Ovary (tissue), 3 donors: ENCODE measurements around the gene CCDC137.

Experiments
- CTCF ChIP-seq, 3 donors: fragments of 450-650 bp in 2 of 3; fragments of 200-600 bp in 1 of 3; IDR thresholded peaks; one replicate each; pipeline versions ENCODE4 v1.5.1 to v1.8.0; 2016 to 2022; ENCODE audit warnings: antibody characterized with exemption in 3 of 3, mild to moderate bottlenecking in 1 of 3
- EP300 ChIP-seq: sonication (generic); formaldehyde crosslinking; IDR thresholded peaks from one replicate; pipeline ENCODE4 v1.6.1; 2017; ENCODE audit warnings: antibody characterized with exemption
- donor health status: DM: no; HTN: no; CAD: no.

DNA sequence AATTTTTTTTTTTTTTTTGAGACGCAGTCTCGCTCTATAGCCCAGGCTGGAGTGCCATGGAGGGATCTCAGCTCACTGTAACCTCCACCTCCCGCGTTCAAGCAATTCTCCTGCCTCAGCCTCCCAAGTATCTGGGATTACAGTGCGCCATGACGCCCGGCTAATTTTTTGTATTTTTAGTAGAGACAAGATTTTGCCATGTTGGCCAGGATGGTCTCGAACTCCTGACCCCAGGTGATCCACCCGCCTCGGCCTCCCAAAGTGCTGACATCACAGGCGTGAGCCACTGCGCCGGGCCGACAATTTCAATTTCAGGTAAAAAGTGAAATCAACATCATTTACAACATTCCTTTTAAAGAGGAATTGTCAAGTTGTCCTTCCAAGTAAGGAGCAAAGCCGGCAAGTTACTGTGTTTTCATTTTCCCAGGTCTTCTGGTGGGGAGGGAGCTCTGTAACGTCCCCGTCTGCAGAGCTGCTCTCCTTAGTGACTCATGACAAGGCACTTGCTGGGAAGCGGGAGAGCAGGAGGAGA lies 30.5 kb upstream of the CCDC137 start:
- TF ChIP-seq CTCF (IDR thresholded peaks at IDR 0.05) (no peak), EP300 (no peak)
